GM12874 (cell line): ENCODE results near the gene PLXNA2.

Experiments
- TF ChIP-seq, protein P1 (sequence below): IDR thresholded peaks from 2 replicates; pipeline ENCODE4 v1.5.1; 2011; ENCODE audit warnings: low read depth, mild to moderate bottlenecking, control low read depth, low read length, moderate library complexity; ENCODE audit not compliant: insufficient read depth

Gene PLXNA2

GRCh38 chr1:208184966-208185654 is 59.1 kb downstream of the PLXNA2 start:
- TF ChIP-seq, protein P1, sequence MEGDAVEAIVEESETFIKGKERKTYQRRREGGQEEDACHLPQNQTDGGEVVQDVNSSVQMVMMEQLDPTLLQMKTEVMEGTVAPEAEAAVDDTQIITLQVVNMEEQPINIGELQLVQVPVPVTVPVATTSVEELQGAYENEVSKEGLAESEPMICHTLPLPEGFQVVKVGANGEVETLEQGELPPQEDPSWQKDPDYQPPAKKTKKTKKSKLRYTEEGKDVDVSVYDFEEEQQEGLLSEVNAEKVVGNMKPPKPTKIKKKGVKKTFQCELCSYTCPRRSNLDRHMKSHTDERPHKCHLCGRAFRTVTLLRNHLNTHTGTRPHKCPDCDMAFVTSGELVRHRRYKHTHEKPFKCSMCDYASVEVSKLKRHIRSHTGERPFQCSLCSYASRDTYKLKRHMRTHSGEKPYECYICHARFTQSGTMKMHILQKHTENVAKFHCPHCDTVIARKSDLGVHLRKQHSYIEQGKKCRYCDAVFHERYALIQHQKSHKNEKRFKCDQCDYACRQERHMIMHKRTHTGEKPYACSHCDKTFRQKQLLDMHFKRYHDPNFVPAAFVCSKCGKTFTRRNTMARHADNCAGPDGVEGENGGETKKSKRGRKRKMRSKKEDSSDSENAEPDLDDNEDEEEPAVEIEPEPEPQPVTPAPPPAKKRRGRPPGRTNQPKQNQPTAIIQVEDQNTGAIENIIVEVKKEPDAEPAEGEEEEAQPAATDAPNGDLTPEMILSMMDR, result no peak

DNA sequence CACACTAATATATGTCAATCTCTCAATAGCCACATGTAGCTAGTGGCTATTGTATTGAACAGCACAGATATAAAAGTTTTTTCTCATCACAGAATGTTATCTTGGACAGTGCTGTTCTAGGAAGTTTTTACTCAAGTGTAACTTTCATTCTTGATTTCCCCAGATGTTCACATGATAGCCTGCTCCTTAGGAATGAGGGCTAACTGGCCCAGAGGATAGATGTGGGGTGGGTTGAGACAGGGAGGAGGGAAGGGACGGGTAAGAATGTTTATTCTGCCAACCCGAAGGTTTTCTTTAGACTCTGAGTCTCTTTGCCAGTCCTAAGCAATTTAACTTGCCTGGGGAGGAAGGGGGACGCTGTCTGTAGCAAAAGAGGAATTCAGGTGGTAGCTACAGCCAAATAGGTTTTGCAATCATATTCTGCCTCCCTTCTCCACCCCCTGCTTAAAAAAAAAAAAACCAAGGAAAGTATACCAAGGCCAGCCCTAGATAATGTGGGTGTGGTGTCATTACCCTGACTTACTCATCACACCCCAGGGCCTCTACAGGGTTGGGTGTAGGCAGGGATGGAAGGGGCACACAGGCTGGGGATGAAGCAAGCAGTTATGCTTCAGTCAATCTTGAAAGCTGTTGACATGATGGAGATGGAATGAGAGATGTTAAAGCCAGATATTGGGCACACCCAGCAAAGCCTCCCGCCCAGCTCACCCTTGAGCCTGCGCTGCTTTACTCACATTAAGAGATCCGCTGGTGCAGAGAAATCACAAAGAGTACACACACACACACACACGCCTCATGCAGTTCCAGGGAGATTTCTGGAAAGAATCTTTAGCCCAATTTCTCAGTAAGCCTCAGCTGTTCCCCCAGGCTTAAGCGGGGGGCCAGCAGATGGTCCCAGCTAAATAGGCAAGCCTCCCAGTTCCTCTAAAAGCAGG is 59.9 kb downstream of the PLXNA2 start:
- TF ChIP-seq, protein P1, result no peak

- TF ChIP-seq, protein P1, result no peak
Measured at GRCh38 chr1:208182880-208183645, 61.1 kb downstream of the PLXNA2 start.

- TF ChIP-seq, protein P1, result no peak
Measured at GRCh38 chr1:208181364-208181763, 62.8 kb downstream of the PLXNA2 start.

- TF ChIP-seq, protein P1, result no peak
Measured at GRCh38 chr1:208180421-208180820, 63.8 kb downstream of the PLXNA2 start.

GRCh38 chr1:208179961-208180409 is 64.2 kb downstream of the PLXNA2 start:
- TF ChIP-seq, protein P1, result no peak
